NT2/D1 (cell line): ENCODE results near the gene LRRC9.

Experiments
- SUZ12 ChIP-seq: IDR thresholded peaks from 2 replicates; pipeline ENCODE4 v1.6.1; 2011; ENCODE audit not compliant: insufficient read length, insufficient read depth; ENCODE audit errors: extremely low read depth
- YY1 ChIP-seq: IDR thresholded peaks from 2 replicates; pipeline ENCODE4 v1.6.1; 2011; ENCODE audit not compliant: insufficient read length, insufficient read depth

GRCh38 chr14:59920378-59920683 lies 387 bp downstream of the LRRC9 start:
- no peak for TF ChIP-seq YY1
- no peak for TF ChIP-seq SUZ12
